Fibroblast of lung (primary cell): ENCODE measurements around the gene FXYD6. TPM values are rescaled to one million over a fixed set of nuclear protein-coding genes. Genes with fewer than 3 reads are reported as not detected.

Source experiments
- DNase-seq, 2 donors: peaks; one replicate each; pipeline versions ENCODE4 v3.0.0 to v3.0.0-alpha.2; 2010; ENCODE audit warnings: low read depth in 2 of 2
- H2AFZ ChIP-seq: 2 replicates; pipeline ENCODE4 v1.5.1; 2012; ENCODE audit warnings: low read length, control low read depth, inconsistent platforms
- H3K27ac ChIP-seq: 2 replicates; pipeline ENCODE4 v1.5.1; 2011; ENCODE audit warnings: low read length, control low read depth; ENCODE audit not compliant: insufficient read depth
- H3K27me3 ChIP-seq: 2 replicates; pipeline ENCODE4 v1.5.1; 2011; ENCODE audit warnings: mild to moderate bottlenecking, low read length; ENCODE audit not compliant: control insufficient read depth, insufficient read depth
- H3K36me3 ChIP-seq: 2 replicates; pipeline ENCODE4 v1.5.1; 2011; ENCODE audit warnings: low read length; ENCODE audit not compliant: control insufficient read depth, insufficient read depth
- H3K4me1 ChIP-seq: 2 replicates; pipeline ENCODE4 v1.5.1; 2011; ENCODE audit warnings: low read length; ENCODE audit not compliant: control insufficient read depth, insufficient read depth; ENCODE audit errors: extremely low read depth
- H3K4me2 ChIP-seq: 2 replicates; pipeline ENCODE4 v1.5.1; 2011; ENCODE audit warnings: low read length, control low read depth; ENCODE audit not compliant: insufficient read depth; ENCODE audit errors: extremely low read depth
- H3K4me3 ChIP-seq, 4 experiments: fragments of 200-600 bp in 1 of 4; sonication (generic) in 1 of 4; replicated peaks in 1 of 4; 2 replicates each; pipeline ENCODE4 v1.5.1; 2011 to 2016; ENCODE audit warnings: low read length in 4 of 4, low read depth in 3 of 4, mild to moderate bottlenecking in 3 of 4, control low read depth in 2 of 4, inconsistent platforms in 1 of 4, mixed read lengths in 1 of 4; ENCODE audit not compliant: insufficient read depth in 1 of 4; ENCODE audit errors: control extremely low read depth in 1 of 4
- H3K79me2 ChIP-seq: 2 replicates; pipeline ENCODE4 v1.5.1; 2012; ENCODE audit warnings: mild to moderate bottlenecking, low read length, inconsistent platforms; ENCODE audit not compliant: control insufficient read depth, insufficient read depth
- H3K9ac ChIP-seq: 2 replicates; pipeline ENCODE4 v1.5.1; 2011; ENCODE audit warnings: mild to moderate bottlenecking, low read length, control low read depth; ENCODE audit not compliant: insufficient read depth
- H3K9me3 ChIP-seq: 2 replicates; pipeline ENCODE4 v1.5.1; 2012; ENCODE audit warnings: low read depth, low read length; ENCODE audit not compliant: control insufficient read depth, insufficient read depth
- H4K20me1 ChIP-seq: 2 replicates; pipeline ENCODE4 v1.5.1; 2011; ENCODE audit warnings: low read length; ENCODE audit not compliant: control insufficient read depth, insufficient read depth; ENCODE audit errors: extremely low read depth
- EZH2 ChIP-seq: IDR thresholded peaks from 2 replicates; pipeline ENCODE4 v1.5.1; 2012; ENCODE audit warnings: low read length, control low read depth, mild to moderate bottlenecking; ENCODE audit errors: missing control alignments
- polyA plus RNA-seq, 2 donors: library from polyadenylated mRNA; depleted of rRNA in 1 of 2; stranded (reverse) in 1 of 2; unstranded in 1 of 2; fragments of >200 nt; gene quantifications; 2 replicates each; pipeline ENCODE4 v1.2.1, GENCODE V29; 2011 to 2012; ENCODE audit warnings: missing spikeins in 1 of 2
- total RNA-seq: library from RNA; depleted of rRNA; stranded (reverse); fragments of >200 nt; gene quantifications from 2 replicates; pipeline ENCODE4 v1.2.1, GENCODE V29; 2014
- TF ChIP-seq, protein P1 (sequence below), 2 donors: IDR thresholded peaks in 1 of 2; conservative IDR thresholded peaks in 1 of 2; 1 replicate in 1 of 2; 2 replicates in 1 of 2; pipeline ENCODE4 v1.5.1; 2011 to 2012; ENCODE audit warnings: low read length in 2 of 2, control low read depth in 1 of 2, inconsistent platforms in 1 of 2, low read depth in 1 of 2, mild to moderate bottlenecking in 1 of 2

Gene FXYD6
- total and polyA plus RNA-seq, 2 donors (not counting 1 experiment from before 2014, with no cell fraction given): 0.43 to 5.1 TPM

GRCh38 chr11:117905524-117905923 lies 29.1 kb upstream of the FXYD6 start:
- H3K4me3 ChIP-seq: no peak overlapping the region
- TF ChIP-seq, protein P1, sequence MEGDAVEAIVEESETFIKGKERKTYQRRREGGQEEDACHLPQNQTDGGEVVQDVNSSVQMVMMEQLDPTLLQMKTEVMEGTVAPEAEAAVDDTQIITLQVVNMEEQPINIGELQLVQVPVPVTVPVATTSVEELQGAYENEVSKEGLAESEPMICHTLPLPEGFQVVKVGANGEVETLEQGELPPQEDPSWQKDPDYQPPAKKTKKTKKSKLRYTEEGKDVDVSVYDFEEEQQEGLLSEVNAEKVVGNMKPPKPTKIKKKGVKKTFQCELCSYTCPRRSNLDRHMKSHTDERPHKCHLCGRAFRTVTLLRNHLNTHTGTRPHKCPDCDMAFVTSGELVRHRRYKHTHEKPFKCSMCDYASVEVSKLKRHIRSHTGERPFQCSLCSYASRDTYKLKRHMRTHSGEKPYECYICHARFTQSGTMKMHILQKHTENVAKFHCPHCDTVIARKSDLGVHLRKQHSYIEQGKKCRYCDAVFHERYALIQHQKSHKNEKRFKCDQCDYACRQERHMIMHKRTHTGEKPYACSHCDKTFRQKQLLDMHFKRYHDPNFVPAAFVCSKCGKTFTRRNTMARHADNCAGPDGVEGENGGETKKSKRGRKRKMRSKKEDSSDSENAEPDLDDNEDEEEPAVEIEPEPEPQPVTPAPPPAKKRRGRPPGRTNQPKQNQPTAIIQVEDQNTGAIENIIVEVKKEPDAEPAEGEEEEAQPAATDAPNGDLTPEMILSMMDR (conservative IDR thresholded peaks at IDR 0.05 in 1 of 2, IDR thresholded peaks at IDR 0.05 in 1 of 2; ENCODE audit: low read depth in 1 of 2, low read length in 2 of 2): no peak
- no peak for TF ChIP-seq EZH2
- no peak overlapping the region for H3K4me2 ChIP-seq
- no peaks in the 10 kb centered on the region for H3K27me3 ChIP-seq
- H3K36me3 ChIP-seq: no peaks in the 10 kb centered on the region
- peaks cover 3% of the 10 kb centered on the region for H3K4me1 ChIP-seq
- H3K9me3 ChIP-seq: no peaks in the 10 kb centered on the region
- no peaks in the 10 kb centered on the region for H3K79me2 ChIP-seq
- H3K9ac ChIP-seq: no peak overlapping the region
- H2AFZ ChIP-seq: no peak overlapping the region
- H3K27ac ChIP-seq: no peak overlapping the region
- DNase-seq: no peak
- H4K20me1 ChIP-seq: no peaks in the 10 kb centered on the region

DNA sequence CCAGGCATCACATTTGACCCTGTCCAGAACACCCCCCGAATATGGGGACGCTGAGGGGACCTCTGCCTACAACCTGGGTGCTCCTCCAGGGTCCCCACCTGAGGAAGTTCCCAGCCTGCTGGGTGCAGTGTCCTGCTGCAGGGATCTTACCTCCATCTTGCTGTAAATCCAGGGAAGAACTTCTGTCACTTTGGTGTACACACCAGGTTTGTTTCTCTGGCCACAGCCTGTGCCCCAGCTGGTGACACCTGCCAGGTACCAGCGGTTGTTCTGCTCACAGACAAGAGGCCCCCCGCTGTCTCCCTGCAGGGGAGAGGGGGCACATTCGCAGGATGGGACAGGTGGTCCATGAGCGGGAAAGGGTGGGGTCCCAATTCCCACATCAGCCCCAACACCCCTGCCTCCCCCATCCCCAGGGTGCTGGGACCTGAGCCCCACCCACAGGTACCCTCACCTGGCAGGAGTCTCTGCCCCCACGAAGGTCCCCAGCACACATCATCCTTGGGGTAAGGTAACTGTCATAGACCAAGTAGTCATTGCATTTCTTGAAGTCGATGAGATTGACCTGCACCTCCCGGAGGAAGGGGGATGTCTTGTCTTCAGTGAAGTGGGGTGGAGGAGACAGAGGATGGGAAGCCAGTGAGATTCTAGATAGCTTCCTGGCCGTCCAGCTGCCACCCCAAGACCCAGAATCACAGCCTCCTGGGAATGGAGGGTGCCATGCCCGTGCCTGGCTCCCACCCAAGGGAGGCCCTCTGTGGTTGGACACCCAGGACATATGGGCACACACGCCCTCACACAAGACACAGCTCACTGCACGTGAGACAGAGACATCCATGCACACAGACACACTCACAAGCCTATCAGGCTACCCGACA lies 27.3 kb upstream of the FXYD6 start:
- TF ChIP-seq, protein P1 (conservative IDR thresholded peaks at IDR 0.05 in 1 of 2, IDR thresholded peaks at IDR 0.05 in 1 of 2; ENCODE audit: low read depth in 1 of 2, low read length in 2 of 2): no peak
- TF ChIP-seq EZH2: no peak
- H3K4me1 ChIP-seq: peaks cover 3% of the 10 kb centered on the region
- H3K36me3 ChIP-seq: no peaks in the 10 kb centered on the region
- H3K27me3 ChIP-seq: no peaks in the 10 kb centered on the region
- H3K4me2 ChIP-seq: no peak overlapping the region
- no peaks in the 10 kb centered on the region for H4K20me1 ChIP-seq
- no peaks in the 10 kb centered on the region for H3K79me2 ChIP-seq
- no peaks in the 10 kb centered on the region for H3K9me3 ChIP-seq
- DNase-seq: no peak
- no peak overlapping the region for H3K9ac ChIP-seq
- H3K4me3 ChIP-seq: no peak overlapping the region
- H3K27ac ChIP-seq: no peak overlapping the region
- no peak overlapping the region for H2AFZ ChIP-seq

- no peaks in the 10 kb centered on the region for H3K27me3 ChIP-seq
- TF ChIP-seq, protein P1 (conservative IDR thresholded peaks at IDR 0.05 in 1 of 2, IDR thresholded peaks at IDR 0.05 in 1 of 2; ENCODE audit: low read depth in 1 of 2, low read length in 2 of 2): no peak
- no peak for TF ChIP-seq EZH2
- no peaks in the 10 kb centered on the region for H3K9me3 ChIP-seq
- no peak overlapping the region for H3K4me2 ChIP-seq
- H3K4me3 ChIP-seq: no peak overlapping the region
- H3K9ac ChIP-seq: no peak overlapping the region
- DNase-seq: no peak
- H3K79me2 ChIP-seq: no peaks in the 10 kb centered on the region
- H3K27ac ChIP-seq: no peak overlapping the region
- H3K36me3 ChIP-seq: no peaks in the 10 kb centered on the region
- H4K20me1 ChIP-seq: no peaks in the 10 kb centered on the region
- H2AFZ ChIP-seq: no peak overlapping the region
- H3K4me1 ChIP-seq: no peaks in the 10 kb centered on the region
Observed at GRCh38 chr11:117902001-117902845, 25.8 kb upstream of the FXYD6 start.
